HG03442 (cell line): ENCODE data around the gene E2F1.

ENCODE experiments used
- ATAC-seq: cut with Tn5 transposase; IDR thresholded peaks from one replicate; pipeline ENCODE4 v1.9.1; 2021; ENCODE audit warnings: mild to moderate bottlenecking, moderate library complexity; ENCODE audit not compliant: unreplicated experiment

Gene E2F1

DNA sequence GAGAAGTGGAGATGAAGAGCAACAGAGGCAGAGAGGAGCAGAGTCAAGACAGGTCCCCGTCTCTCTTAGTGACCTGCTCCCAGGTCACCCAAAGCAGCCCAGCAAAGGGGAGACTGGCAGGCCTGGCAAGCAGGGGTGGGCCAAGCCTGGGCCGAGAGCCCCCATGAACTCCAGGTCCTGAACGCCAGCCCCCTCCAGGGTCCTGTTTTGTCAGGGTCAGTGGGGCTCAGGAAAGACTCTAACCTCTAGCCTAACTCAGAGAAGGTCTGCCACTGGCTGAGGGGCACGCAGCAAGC is 13.1 kb downstream of the E2F1 start:
- no peak for ATAC-seq

GRCh38 chr20:33672426-33673113 is 13.6 kb downstream of the E2F1 start:
- no peak for ATAC-seq

- ATAC-seq, result no peak
Measured at GRCh38 chr20:33671573-33672288, 14.5 kb downstream of the E2F1 start.

DNA sequence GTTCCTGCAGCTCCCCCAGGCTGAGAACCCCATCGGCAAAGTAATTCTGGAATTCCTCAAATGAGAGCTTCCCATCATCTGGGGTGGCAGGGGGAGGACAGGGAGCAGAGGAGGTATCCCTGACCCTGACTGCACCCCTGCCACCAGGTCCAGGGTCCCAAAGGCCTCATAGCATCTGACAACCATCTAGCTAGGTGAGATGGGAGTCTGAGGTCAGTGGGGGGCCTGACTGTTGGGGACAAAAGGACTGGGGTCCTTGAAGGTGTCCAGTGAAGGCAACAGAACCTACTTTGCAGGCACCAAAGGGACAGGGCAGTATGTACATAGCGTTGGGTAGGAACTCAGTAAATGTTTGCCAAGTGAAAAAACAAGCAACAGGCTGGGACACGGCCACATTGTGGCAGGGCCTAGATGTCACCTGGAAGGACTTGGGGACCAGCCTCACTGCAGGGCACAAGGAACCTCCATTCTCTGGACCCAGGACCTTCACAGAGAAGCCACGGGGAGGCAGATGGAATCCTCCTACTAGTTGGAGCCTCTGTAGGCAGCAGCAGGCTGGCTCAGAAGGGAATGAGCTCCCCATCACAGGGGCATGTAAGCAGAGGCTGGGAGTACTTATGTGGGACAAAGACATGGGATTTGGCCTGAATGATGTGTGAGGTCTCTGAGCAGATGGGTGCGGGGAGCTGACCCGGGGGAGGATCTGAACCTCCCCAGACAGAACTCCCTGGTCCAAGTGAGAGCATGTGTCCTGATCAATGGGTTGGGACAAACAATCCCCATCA is 15.3 kb downstream of the E2F1 start:
- no peak for ATAC-seq

DNA sequence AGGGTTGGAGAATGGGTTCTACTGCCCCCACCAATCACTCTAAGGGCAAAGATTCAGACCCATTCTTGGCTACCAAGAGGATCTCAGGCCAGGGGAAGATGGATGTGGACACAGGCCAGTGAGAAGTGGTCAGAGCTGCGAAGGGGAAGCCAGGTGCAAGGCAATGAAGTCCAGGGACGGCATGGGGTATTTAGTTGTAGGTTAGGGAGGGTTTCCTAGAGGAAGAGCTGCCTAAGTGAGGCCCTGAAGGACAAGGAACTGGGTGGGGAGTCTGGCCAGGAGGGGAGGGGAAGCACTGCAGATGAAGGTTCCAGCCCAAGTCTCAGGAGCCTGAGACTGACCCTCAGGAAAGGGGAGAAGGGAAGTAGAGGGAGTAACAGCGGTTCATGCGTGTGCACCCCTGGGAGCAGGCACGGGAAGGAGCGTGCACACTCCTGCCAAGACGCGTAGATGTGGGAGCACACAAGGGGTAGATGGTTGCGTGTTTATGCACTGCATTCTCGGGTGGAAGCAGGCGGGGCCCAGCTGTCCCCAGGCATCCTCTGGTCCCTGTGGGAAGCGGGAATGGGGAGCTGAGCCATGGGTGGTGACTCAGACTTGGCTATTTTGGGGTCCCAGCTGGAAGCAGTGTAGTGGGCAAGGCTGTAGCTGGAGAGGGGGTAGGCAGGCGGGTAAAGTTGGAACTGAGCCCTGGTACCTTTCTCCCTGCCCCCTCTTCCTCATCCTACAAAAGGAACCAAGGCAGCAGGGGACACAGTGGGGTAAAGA is 16.1 kb downstream of the E2F1 start:
- ATAC-seq, result no peak

GRCh38 chr20:33669224-33669623 is 17.0 kb downstream of the E2F1 start:
- no peak for ATAC-seq

DNA sequence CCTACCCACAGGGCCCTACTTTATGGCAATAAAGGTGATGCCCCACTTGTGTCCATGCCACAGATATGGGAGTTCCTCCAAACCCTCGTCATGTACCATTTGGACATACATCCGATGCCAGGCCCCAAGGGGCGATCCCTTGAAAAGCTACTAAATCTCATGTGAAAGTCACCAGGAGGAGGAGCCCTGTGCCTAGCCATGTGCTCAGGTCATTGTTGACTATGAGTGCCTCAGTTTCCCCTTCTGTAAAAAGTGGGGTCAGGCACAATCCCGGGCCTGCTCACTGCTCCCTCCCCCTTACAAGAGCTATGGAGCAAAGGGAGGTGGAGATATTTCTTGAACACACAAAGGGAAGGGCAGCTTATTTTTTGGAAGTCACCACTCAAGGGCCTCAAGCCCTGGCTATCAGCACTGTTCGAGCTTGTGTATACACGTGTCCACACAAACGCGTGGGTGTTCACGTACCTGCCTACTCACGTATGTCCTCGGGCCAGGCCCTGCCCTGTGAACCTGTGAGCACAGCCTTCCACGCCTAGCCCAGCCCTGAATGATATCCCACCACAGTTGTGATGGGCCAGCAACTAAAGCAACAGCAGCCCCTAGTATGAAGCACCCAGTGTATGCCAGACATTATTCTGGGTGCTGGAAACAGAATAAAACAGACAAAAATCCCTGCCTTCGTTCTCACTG is 17.6 kb downstream of the E2F1 start:
- ATAC-seq, result no peak

- ATAC-seq, result peak; percentile 32
Measured at GRCh38 chr20:33667676-33668465, 18.3 kb downstream of the E2F1 start.

- peak; percentile 15 for ATAC-seq
Measured at GRCh38 chr20:33667245-33667675, 18.9 kb downstream of the E2F1 start.

DNA sequence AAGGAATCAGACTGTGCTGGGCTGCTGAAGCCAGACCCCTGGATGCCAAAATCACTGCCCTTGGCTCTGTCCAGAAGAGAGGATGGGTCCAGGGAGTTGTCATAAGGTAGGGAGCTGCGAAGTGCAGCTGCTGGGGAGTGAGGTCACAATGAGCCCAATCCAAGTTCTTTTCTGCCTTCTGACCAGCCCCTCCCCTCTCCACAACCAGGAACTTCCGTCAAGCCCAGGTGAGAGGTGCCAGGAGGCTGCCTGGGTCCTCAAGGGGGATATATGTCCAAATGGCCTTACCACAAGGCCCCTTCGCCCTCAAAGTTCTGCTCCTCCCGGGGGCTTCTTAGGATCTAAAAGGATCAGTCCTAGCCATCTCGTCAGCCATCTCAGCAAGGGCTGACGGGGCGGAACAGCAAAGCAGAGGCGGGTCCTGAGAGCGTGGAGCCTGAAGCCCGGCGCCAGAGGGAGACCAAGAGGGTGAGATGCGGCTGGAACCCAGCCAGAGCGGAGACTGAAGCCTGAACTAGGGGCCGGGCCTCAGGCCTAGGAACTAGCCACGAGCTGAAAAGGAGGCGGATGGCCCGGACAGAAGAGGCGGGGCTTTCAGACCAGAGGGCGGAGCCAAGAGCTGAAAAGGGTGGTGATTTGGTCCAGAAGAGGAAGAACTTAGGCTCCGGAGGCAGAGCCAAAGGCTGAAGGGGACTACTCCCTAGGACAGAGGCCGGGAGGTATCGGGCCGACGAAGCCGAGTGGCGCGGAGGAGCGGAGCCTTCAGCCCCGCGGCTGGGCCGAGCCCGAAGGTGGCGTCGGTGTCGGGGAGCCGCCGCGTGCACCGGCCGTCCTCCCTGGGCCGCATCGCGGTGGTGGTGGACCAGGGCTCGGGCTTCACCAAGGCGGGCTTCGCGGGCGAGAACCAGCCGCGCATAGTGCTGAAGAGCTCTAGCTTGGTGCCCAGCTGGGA is 19.6 kb downstream of the E2F1 start, which contains the start of gene ACTL10:
TSS of gene ACTL10 (plus strand) at position 651 of the 952 bp plus-strand sequence. CDS start 555 bp downstream, outside the sequence.
- ATAC-seq, result peak; percentile 61

- no peak for ATAC-seq
Measured at GRCh38 chr20:33664762-33665144, 21.4 kb downstream of the E2F1 start.

DNA sequence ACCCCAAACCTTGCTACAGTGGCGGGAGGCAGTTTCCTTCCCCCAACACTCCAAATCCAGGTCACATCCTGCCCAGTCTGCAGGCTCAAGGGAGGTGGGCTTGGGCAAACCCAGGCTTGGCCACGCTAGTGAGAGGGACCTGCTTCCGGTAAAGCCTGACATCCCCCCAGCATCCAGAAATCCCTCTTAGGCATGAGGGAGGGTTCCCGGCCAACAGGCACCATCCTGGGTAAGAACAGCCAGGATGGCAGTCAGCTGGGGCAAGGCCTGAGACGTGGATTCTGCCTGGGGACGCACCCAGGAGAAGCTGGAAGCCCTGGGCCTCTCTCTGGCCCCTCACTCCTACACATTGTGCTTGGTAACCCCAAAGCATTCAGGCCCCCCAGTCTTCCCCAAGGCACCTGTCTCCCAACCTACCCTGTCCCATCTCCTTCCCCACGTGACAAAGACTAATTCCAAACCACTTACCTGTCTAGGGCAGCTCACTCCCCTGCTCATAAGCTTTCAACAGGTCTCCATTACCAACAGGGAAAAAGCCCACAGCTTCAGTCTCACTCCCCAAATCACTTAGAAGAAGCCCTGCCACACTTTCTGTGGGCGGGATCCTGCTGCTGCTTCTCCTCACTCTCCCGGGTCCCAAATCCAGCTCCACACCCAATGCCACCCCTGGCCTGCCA is 22.0 kb downstream of the E2F1 start:
- no peak for ATAC-seq

- peak; percentile 31 for ATAC-seq
Measured at GRCh38 chr20:33663161-33664084, 22.8 kb downstream of the E2F1 start.

DNA sequence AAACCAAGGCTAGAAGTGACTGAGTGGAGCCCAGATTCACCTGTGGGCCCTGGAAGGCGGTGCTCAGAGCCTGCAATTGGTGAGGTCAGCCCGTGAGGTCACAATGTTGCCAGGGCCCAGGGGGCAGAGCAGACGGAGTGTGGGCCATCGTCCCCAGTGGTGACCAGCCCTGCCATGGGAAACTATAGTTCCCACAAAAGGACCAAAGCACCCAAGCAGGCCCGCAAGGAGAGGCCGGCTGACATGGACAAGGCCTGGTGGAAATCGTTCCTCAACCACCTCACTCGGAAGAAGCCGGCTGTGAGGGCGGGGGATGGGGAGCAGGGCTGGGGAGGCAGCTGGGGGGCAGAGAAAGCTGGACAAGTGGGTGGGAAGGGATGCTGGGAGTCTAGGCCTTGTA is 24.0 kb downstream of the E2F1 start, which contains the start of gene C20orf144:
TSS of gene C20orf144 (plus strand) at position 156 of the 400 bp plus-strand sequence. CDS start at position 175, 19 bp downstream.
- no peak for ATAC-seq

- ATAC-seq, result no peak
Measured at GRCh38 chr20:33660685-33661058, 25.5 kb downstream of the E2F1 start.

DNA sequence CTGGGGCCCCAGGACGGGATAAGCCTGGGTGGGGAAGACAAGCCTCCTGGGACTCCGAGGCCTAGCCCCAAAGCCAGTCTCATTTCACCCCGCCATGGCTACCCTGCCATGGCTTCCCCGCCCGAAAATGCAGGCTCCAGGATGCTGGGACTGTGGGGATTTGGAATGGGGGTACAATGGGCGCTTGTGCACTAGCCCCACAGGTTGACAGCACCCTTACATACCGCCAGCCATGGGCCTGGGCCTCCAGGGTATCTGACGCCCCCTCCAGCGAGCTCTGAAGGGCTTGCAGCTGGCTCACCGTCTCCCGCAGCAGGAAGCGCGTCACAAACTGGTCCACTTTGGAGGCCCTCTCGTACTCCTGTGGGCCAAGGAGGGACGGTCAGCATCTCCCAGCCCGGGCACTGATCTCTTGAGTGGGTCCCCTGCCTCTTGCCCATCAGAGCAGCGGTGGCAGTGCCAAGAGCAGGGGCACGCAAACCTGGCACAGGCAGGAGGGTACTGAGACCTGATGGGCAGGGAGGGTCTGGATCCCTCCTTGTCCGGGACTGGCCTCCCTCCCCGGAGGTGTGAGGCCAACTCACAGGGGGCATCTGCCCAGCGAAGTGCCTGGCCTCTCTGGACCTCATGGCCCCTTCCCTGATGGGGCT is 26.0 kb downstream of the E2F1 start:
- no peak for ATAC-seq
